Osteoblast (primary cell): ENCODE results near the gene ACSL3. TPM values are rescaled to one million over a fixed set of nuclear protein-coding genes. Genes with fewer than 3 reads are reported as not detected.

Experiments
- DNase-seq: peaks from one replicate; pipeline ENCODE4 v3.0.0; 2011; ENCODE audit warnings: low spot score, mixed read lengths; ENCODE audit not compliant: insufficient read length; ENCODE audit errors: missing footprints
- H2AFZ ChIP-seq: 2 replicates; pipeline ENCODE4 v1.6.0; 2011; ENCODE audit warnings: mild to moderate bottlenecking, low read length
- H3K27ac ChIP-seq: 2 replicates; pipeline ENCODE4 v1.5.1; 2011; ENCODE audit warnings: mild to moderate bottlenecking, low read depth, low read length, moderate library complexity
- H3K27me3 ChIP-seq: 2 replicates; pipeline ENCODE4 v1.6.0; 2012; ENCODE audit warnings: mild to moderate bottlenecking, control low read depth, inconsistent platforms, low read length, moderate library complexity; ENCODE audit not compliant: insufficient read depth
- H3K36me3 ChIP-seq: 2 replicates; pipeline ENCODE4 v1.5.1; 2011; ENCODE audit warnings: mild to moderate bottlenecking, low read length, control low read depth, moderate library complexity; ENCODE audit not compliant: insufficient read depth
- H3K4me1 ChIP-seq: 2 replicates; pipeline ENCODE4 v1.5.1; 2011; ENCODE audit warnings: mild to moderate bottlenecking, low read length, control low read depth, moderate library complexity; ENCODE audit not compliant: insufficient read depth
- H3K4me2 ChIP-seq: 2 replicates; pipeline ENCODE4 v1.6.0; 2011; ENCODE audit warnings: mild to moderate bottlenecking, low read length; ENCODE audit not compliant: insufficient read depth
- H3K4me3 ChIP-seq: fragments of 200-600 bp; sonication (generic); 3 replicates; pipeline ENCODE4 v1.5.1; 2012; ENCODE audit warnings: mild to moderate bottlenecking, low read length, inconsistent platforms; ENCODE audit not compliant: insufficient read depth
- H3K79me2 ChIP-seq: 2 replicates; pipeline ENCODE4 v1.6.0; 2012; ENCODE audit warnings: mild to moderate bottlenecking, low read length, control low read depth, inconsistent platforms; ENCODE audit not compliant: insufficient read depth
- H3K9me3 ChIP-seq: 2 replicates; pipeline ENCODE4 v1.5.1; 2011; ENCODE audit warnings: low read depth, low read length, control low read depth
- H4K20me1 ChIP-seq: 2 replicates; pipeline ENCODE4 v1.6.0; 2012; ENCODE audit warnings: mild to moderate bottlenecking, low read length, control low read depth; ENCODE audit not compliant: insufficient read depth
- total RNA-seq: library from RNA; depleted of rRNA; stranded (reverse); fragments of >200 nt; gene quantifications from 2 replicates; pipeline ENCODE4 v1.2.3, GENCODE V29; 2012
- TF ChIP-seq, protein P1 (sequence below): IDR thresholded peaks from 2 replicates; pipeline ENCODE4 v1.5.1; 2011; ENCODE audit warnings: mild to moderate bottlenecking, low read depth, low read length, moderate library complexity; ENCODE audit errors: extremely low read depth

Gene ACSL3
- total RNA-seq, 1 donor = 166 TPM

DNA sequence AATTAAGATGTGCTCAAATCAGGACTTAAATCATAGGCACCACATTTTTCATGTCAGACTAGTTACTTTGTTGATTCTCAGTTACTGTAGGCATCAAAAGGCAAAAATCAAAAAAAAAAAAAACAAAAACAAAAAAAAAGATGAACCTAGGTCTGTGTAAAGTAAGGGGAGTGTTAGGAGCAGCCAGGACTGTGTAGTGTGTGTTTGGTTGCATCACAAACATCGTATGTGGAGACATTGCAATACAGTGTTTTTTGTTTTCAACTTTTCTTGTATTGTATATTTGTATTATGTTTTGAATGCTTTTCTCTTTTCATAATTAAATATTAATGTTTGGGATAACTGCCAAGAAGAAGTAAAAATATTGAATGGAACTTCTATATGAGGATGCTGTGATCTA is 82.1 kb downstream of the ACSL3 start:
- peaks cover 7% of the 10 kb centered on the region for H4K20me1 ChIP-seq
- peaks cover 12% of the 10 kb centered on the region for H3K79me2 ChIP-seq
- H3K4me3 ChIP-seq = no peak overlapping the region
- H3K27me3 ChIP-seq = no peaks in the 10 kb centered on the region
- TF ChIP-seq, protein P1, sequence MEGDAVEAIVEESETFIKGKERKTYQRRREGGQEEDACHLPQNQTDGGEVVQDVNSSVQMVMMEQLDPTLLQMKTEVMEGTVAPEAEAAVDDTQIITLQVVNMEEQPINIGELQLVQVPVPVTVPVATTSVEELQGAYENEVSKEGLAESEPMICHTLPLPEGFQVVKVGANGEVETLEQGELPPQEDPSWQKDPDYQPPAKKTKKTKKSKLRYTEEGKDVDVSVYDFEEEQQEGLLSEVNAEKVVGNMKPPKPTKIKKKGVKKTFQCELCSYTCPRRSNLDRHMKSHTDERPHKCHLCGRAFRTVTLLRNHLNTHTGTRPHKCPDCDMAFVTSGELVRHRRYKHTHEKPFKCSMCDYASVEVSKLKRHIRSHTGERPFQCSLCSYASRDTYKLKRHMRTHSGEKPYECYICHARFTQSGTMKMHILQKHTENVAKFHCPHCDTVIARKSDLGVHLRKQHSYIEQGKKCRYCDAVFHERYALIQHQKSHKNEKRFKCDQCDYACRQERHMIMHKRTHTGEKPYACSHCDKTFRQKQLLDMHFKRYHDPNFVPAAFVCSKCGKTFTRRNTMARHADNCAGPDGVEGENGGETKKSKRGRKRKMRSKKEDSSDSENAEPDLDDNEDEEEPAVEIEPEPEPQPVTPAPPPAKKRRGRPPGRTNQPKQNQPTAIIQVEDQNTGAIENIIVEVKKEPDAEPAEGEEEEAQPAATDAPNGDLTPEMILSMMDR = no peak
- H3K4me1 ChIP-seq = peaks cover 39% of the 10 kb centered on the region
- H3K4me2 ChIP-seq = peak overlapping the region; percentile 71
- peak overlapping the region; percentile 69 for H3K27ac ChIP-seq
- H2AFZ ChIP-seq = no peak overlapping the region
- no peaks in the 10 kb centered on the region for H3K36me3 ChIP-seq
- no peak for DNase-seq
- no peaks in the 10 kb centered on the region for H3K9me3 ChIP-seq

DNA sequence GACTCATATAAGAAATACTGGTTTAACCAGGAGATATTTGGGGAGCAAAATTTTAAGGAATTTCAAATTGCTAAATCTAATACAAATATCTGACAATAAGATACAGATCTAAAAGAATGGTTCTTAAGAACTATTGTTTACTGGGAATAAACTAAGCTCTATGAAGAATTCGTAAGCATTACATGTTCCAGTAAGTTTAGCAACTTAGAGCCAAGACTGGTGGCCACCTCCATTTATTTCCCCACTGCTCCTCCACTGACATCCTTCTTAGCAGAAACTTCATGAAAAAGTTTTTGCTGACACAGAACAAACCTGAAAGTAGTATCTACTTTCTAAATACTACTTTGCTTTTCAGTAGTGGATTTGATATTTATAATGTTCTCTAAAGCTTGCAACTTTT is 83.0 kb downstream of the ACSL3 start:
- no peaks in the 10 kb centered on the region for H3K27me3 ChIP-seq
- TF ChIP-seq, protein P1 = no peak
- H3K79me2 ChIP-seq = peaks cover 9% of the 10 kb centered on the region
- no peaks in the 10 kb centered on the region for H3K36me3 ChIP-seq
- H3K9me3 ChIP-seq = no peaks in the 10 kb centered on the region
- no peak overlapping the region for H2AFZ ChIP-seq
- H4K20me1 ChIP-seq = peaks cover 7% of the 10 kb centered on the region
- no peak for DNase-seq
- H3K4me3 ChIP-seq = no peak overlapping the region
- peak overlapping the region; percentile 69 for H3K27ac ChIP-seq
- peaks cover 39% of the 10 kb centered on the region for H3K4me1 ChIP-seq
- H3K4me2 ChIP-seq = peak overlapping the region; percentile 71

DNA sequence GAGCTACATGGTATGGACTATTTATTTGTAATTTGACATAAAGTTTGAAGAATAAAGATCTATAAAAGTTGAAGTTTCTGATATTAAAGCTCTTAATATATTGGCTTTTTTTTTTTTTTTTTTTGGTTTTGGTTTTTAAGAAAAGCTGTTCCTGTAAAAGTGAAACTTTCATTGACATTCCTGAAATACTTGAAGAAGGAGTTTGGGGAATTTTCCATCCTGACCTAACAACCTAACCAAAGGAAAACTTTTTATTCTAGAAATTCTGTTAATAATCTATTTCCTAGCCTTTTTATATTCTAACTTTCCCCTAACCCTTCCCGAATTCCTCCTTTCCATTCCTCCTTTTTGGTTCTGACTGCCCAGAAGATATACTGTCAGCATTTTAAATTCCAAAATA is 83.7 kb downstream of the ACSL3 start:
- DNase-seq = no peak
- Histone ChIP-seq H3K27ac (peak overlapping the region; percentile 69), H3K4me2 (peak overlapping the region; percentile 71)

DNA sequence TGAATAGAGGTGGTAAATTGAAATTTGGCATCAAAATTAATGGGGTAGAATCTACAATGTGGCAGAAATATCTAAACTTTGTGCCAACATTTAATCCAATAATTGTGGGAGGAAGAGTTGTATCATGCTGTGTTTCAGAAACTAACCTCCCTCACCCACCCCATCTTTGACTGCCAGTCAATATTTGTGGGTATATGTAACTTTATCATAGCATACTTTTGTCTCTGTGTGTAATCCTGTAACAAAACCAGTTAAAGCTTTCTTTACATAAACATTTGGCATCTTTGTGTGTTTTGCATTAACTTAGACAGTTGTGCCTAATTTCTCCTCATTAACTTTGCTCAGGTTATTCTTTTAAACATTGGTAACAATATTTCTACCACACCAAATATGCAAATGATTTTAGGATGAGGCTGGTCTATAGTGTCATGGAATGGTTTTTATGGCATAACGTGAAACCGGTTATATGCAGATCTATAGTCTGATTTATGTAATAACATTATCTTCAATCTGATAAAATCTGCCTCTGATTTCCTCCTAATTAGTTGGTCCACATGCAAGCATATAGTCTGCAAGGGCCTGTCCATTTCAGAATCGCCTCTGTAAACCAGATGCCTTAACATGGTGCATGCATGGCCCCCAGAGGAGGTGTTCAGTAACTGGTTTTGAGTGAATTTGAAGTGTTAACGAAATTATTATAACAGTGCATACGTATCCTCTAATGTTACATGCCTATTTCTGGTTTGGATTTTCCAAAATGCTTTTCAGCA is 84.3 kb downstream of the ACSL3 start:
- Histone ChIP-seq H3K4me1 (peaks cover 43% of the 10 kb centered on the region), H3K27ac (peak overlapping the region; percentile 69), H3K36me3 (no peaks in the 10 kb centered on the region)

More for the DNA sequence above, 83.7 kb downstream of the ACSL3 start:
- TF ChIP-seq, protein P1 = no peak
- Histone ChIP-seq H3K79me2 (peaks cover 7% of the 10 kb centered on the region), H3K9me3 (no peaks in the 10 kb centered on the region), H3K36me3 (no peaks in the 10 kb centered on the region), H3K4me3 (no peak overlapping the region), H4K20me1 (peaks cover 4% of the 10 kb centered on the region), H3K27me3 (no peaks in the 10 kb centered on the region), H2AFZ (no peak overlapping the region), H3K4me1 (peaks cover 39% of the 10 kb centered on the region)

More for the DNA sequence above, 84.3 kb downstream of the ACSL3 start:
- no peak overlapping the region for H2AFZ ChIP-seq
- TF ChIP-seq, protein P1 = no peak
- DNase-seq = no peak
- no peaks in the 10 kb centered on the region for H3K27me3 ChIP-seq
- peaks cover 4% of the 10 kb centered on the region for H3K79me2 ChIP-seq
- H4K20me1 ChIP-seq = no peaks in the 10 kb centered on the region
- H3K4me3 ChIP-seq = no peak overlapping the region
- H3K4me2 ChIP-seq = peak overlapping the region; percentile 71
- no peaks in the 10 kb centered on the region for H3K9me3 ChIP-seq
